ENCODE data around the gene C20orf173.

GRCh38 chr20:35559042-35559693, 29.7 kb upstream of the C20orf173 start:
- TF ChIP-seq CTCF (IDR thresholded peaks at IDR 0.05; ENCODE audit: borderline replicate concordance, extremely low read depth, low read length, poor library complexity, severe bottlenecking) (no peak), EZH2 (IDR thresholded peaks at IDR 0.05; ENCODE audit: borderline replicate concordance, low read depth, low read length, severe bottlenecking) (no peak)
